Stomach (tissue), 9 donors: ENCODE data around the gene C19orf33. TPM values are rescaled to one million over a fixed set of nuclear protein-coding genes. Genes with fewer than 3 reads are reported as not detected.
A peak's percentile ranks its signal among the peaks of the same experiment; 100 is the strongest.

Experiments
- DNase-seq, 2 donors: peaks; one replicate each; pipeline versions ENCODE4 v3.0.0 to v3.0.0-alpha.2; 2013 to 2019
- H3K27ac ChIP-seq, 5 donors: fragments of 200-600 bp in 4 of 5; sonication (generic) in 4 of 5; one replicate each; pipeline ENCODE4 v1.5.1; 2013 to 2019; ENCODE audit warnings: mild to moderate bottlenecking in 1 of 5, moderate library complexity in 1 of 5
- H3K27me3 ChIP-seq, 3 donors: fragments of 200-600 bp; sonication (generic); one replicate each; pipeline ENCODE4 v1.5.1; 2017 to 2019; ENCODE audit warnings: mixed run types in 1 of 3
- H3K36me3 ChIP-seq, 4 donors: fragments of 200-600 bp; sonication (generic); 1 replicate in 3 of 4; 2 replicates in 1 of 4; pipeline ENCODE4 v1.5.1; 2016 to 2019
- H3K4me1 ChIP-seq, 4 donors: fragments of 200-600 bp; sonication (generic); one replicate each; pipeline ENCODE4 v1.5.1; 2016 to 2019
- H3K4me3 ChIP-seq, 4 donors: fragments of 200-600 bp; sonication (generic) in 3 of 4; one replicate each; pipeline ENCODE4 v1.5.1; 2016 to 2019; ENCODE audit warnings: mild to moderate bottlenecking in 1 of 4
- H3K9me3 ChIP-seq, 4 donors: fragments of 200-600 bp; sonication (generic); one replicate each; pipeline ENCODE4 v1.5.1; 2016 to 2019
- CTCF ChIP-seq, 7 experiments: fragments of 450-650 bp in 4 of 7; fragments of 200-600 bp in 3 of 7; sonication (generic) in 3 of 7; IDR thresholded peaks; one replicate each; pipeline ENCODE4 v1.5.1; 2016 to 2019; ENCODE audit warnings: antibody characterized with exemption in 7 of 7, control low read depth in 2 of 7, mild to moderate bottlenecking in 1 of 7
- EP300 ChIP-seq: sonication (generic); formaldehyde crosslinking; IDR thresholded peaks from one replicate; pipeline ENCODE4 v1.6.1; 2017; ENCODE audit warnings: antibody characterized with exemption
- POLR2A ChIP-seq, 4 donors: fragments of 450-650 bp; IDR thresholded peaks; one replicate each; pipeline ENCODE4 v1.6.1; 2016; ENCODE audit warnings: antibody characterized with exemption in 4 of 4, control low read depth in 2 of 4, mild to moderate bottlenecking in 1 of 4, moderate library complexity in 1 of 4
- POLR2AphosphoS5 ChIP-seq, 3 donors: sonication (generic); formaldehyde crosslinking; IDR thresholded peaks; one replicate each; pipeline ENCODE4 v1.6.1; 2016; ENCODE audit warnings: antibody characterized with exemption in 3 of 3
- WGBS, 5 donors: extraction: QIAGEN DNeasy Blood & Tissue Kit in 3 of 5; methylation state at CpG; one replicate each; pipeline versions ENCODE4 v1.1.5 to v1.1.7; 2013 to 2018; 5-methylcytosine and 5-hydroxymethylcytosine counted together
- intact Hi-C: fragments of 100-400 bp; cut with DNase I; formaldehyde crosslinking; loops from one replicate; pipeline ENCODE4 v1.15.1; 2023; ENCODE audit warnings: low total_unique reads
- polyA plus RNA-seq, 3 donors: library from polyadenylated mRNA; stranded (reverse); fragments of 200-250 nt; gene quantifications; one replicate each; pipeline ENCODE4 v1.2.3, GENCODE V29; 2013
- total RNA-seq, 5 donors: library from RNA; depleted of rRNA; stranded (reverse); fragments of >200 nt; gene quantifications; one replicate each; pipeline versions ENCODE4 v1.1.0 to v1.2.3, GENCODE V29; 2014 to 2016
- donor health status: healthy with polysubstance abuse.
- donor health status: Bipolar disorder and iron deficiency.
- donor health status: healthy.

C19orf33 gene
- total and polyA plus RNA-seq, 8 donors: 33.5 to 1,069 (median 286) TPM

- TF ChIP-seq POLR2A (IDR thresholded peaks at IDR 0.05) (no peak), CTCF (IDR thresholded peaks at IDR 0.05) (no peak), EP300 (no peak), POLR2AphosphoS5 (IDR thresholded peaks at IDR 0.05) (no peak)
- DNase-seq: peak in 1 of 2 donors; percentile 49
- no peaks in the 10 kb centered on the region for H3K36me3 ChIP-seq
- intact Hi-C loops: no loop called here
- H3K27ac ChIP-seq: peak overlapping the region; percentile 48 to 95 (median 88)
- H3K27me3 ChIP-seq: peaks cover 0 to 12% (median 0%) of the 10 kb centered on the region in 3 donors
- peaks cover 51 to 91% (median 64%) of the 10 kb centered on the region in 4 donors for H3K4me1 ChIP-seq
- 45 to 73% (median 54%) methylated on average over 8 of the region's 8 CpGs for WGBS, 5 donors
- peak overlapping the region in 1 of 4 donors; percentile 67 for H3K4me3 ChIP-seq
- H3K9me3 ChIP-seq: no peaks in the 10 kb centered on the region
Measured at GRCh38 chr19:38268539-38268938, 35.5 kb upstream of the C19orf33 start.

GRCh38 chr19:38270587-38271167, 33.4 kb upstream of the C19orf33 start:
- intact Hi-C loops: no loop called here
- peaks cover 50 to 84% (median 64%) of the 10 kb centered on the region in 4 donors for H3K4me1 ChIP-seq
- no peaks in the 10 kb centered on the region for H3K27me3 ChIP-seq
- H3K9me3 ChIP-seq: no peaks in the 10 kb centered on the region
- DNase-seq: no peak
- H3K36me3 ChIP-seq: no peaks in the 10 kb centered on the region
- 34 to 53% (median 48%) methylated on average over 5 of the region's 5 CpGs for WGBS, 5 donors
- TF ChIP-seq POLR2A (IDR thresholded peaks at IDR 0.05): no peak
- H3K27ac ChIP-seq: peak overlapping the region; percentile 5 to 32 (median 14)
- H3K4me3 ChIP-seq: no peak overlapping the region

GRCh38 chr19:38273499-38273898, 30.6 kb upstream of the C19orf33 start:
- TF ChIP-seq POLR2A (IDR thresholded peaks at IDR 0.05) (no peak), POLR2AphosphoS5 (IDR thresholded peaks at IDR 0.05) (peak in 2 of 3 donors; percentile 72 to 76), CTCF (IDR thresholded peaks at IDR 0.05) (no peak), EP300 (no peak)
- H3K36me3 ChIP-seq: no peaks in the 10 kb centered on the region
- H3K27me3 ChIP-seq: no peaks in the 10 kb centered on the region
- DNase-seq: peak; percentile 56 to 72
- H3K9me3 ChIP-seq: no peaks in the 10 kb centered on the region
- intact Hi-C loops: no loop called here
- 27 to 54% (median 36%) methylated on average over 2 of the region's 2 CpGs for WGBS, 5 donors
- H3K4me3 ChIP-seq: no peak overlapping the region
- peaks cover 50 to 77% (median 69%) of the 10 kb centered on the region in 4 donors for H3K4me1 ChIP-seq
- H3K27ac ChIP-seq: peak overlapping the region; percentile 7 to 59 (median 22)

GRCh38 chr19:38274739-38275138, 29.3 kb upstream of the C19orf33 start:
- Histone ChIP-seq H3K27ac (peak overlapping the region in 4 of 5 donors; percentile 16 to 48 (median 26)), H3K27me3 (no peaks in the 10 kb centered on the region), H3K36me3 (no peaks in the 10 kb centered on the region), H3K9me3 (no peaks in the 10 kb centered on the region), H3K4me3 (no peak overlapping the region), H3K4me1 (peaks cover 46 to 76% (median 69%) of the 10 kb centered on the region in 4 donors)
- intact Hi-C loops: no loop called here
- TF ChIP-seq EP300: no peak
- no peak for TF ChIP-seq POLR2A (IDR thresholded peaks at IDR 0.05)
- TF ChIP-seq CTCF (IDR thresholded peaks at IDR 0.05): no peak
- TF ChIP-seq POLR2AphosphoS5 (IDR thresholded peaks at IDR 0.05): no peak
- 30 to 45% (median 40%) methylated on average over 9 of the region's 9 CpGs for WGBS, 5 donors
- no peak for DNase-seq

- peaks cover 0 to 5% (median 0%) of the 10 kb centered on the region in 4 donors for H3K36me3 ChIP-seq
- no peak for DNase-seq
- no peaks in the 10 kb centered on the region for H3K9me3 ChIP-seq
- H3K27ac ChIP-seq: peak overlapping the region in 4 of 5 donors; percentile 45 to 80 (median 70)
- no peaks in the 10 kb centered on the region for H3K27me3 ChIP-seq
- TF ChIP-seq POLR2A (IDR thresholded peaks at IDR 0.05) (no peak), POLR2AphosphoS5 (IDR thresholded peaks at IDR 0.05) (no peak), EP300 (no peak), CTCF (IDR thresholded peaks at IDR 0.05) (no peak)
- intact Hi-C loops: no loop called here
- peaks cover 48 to 71% (median 63%) of the 10 kb centered on the region in 4 donors for H3K4me1 ChIP-seq
- WGBS, 5 donors: 89 to 91% (median 90%) methylated on average over 7 of the region's 7 CpGs
- no peak overlapping the region for H3K4me3 ChIP-seq
Measured at GRCh38 chr19:38276942-38277517, 27.0 kb upstream of the C19orf33 start.
